Body of pancreas (tissue), 4 donors: Measurements from ENCODE around the gene KRABD2.

ENCODE experiments used
- POLR2A ChIP-seq, 3 donors: fragments of 450-650 bp; IDR thresholded peaks; one replicate each; pipeline ENCODE4 v1.6.1; 2016; ENCODE audit warnings: antibody characterized with exemption in 3 of 3, mild to moderate bottlenecking in 2 of 3
- TF ChIP-seq, protein P1 (sequence below), 7 experiments: fragments of 450-650 bp in 4 of 7; fragments of 200-600 bp in 3 of 7; sonication (generic) in 3 of 7; IDR thresholded peaks; one replicate each; pipeline ENCODE4 v1.5.1; 2016 to 2019; ENCODE audit warnings: antibody characterized with exemption in 7 of 7

DNA sequence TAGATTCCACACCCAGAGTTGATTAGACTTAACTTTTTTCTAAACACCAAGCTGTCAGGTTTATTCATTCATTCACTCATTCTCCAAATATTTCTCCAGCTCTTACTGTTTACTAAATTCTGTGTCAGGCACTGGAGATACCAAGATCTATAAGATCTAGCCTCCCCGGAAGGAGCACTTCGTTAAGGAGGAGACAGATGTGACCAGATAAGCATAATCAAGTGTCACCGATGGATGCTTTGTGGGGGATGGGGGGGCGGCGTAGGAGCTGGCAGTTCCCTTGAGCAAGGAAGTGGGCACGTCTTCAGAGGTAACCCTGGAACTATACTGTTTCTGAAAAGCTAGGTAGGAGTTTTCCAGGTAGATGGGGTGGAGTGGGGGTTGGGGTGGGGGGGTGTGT is 10.3 kb upstream of the KRABD2 start:
- TF ChIP-seq, protein P1, sequence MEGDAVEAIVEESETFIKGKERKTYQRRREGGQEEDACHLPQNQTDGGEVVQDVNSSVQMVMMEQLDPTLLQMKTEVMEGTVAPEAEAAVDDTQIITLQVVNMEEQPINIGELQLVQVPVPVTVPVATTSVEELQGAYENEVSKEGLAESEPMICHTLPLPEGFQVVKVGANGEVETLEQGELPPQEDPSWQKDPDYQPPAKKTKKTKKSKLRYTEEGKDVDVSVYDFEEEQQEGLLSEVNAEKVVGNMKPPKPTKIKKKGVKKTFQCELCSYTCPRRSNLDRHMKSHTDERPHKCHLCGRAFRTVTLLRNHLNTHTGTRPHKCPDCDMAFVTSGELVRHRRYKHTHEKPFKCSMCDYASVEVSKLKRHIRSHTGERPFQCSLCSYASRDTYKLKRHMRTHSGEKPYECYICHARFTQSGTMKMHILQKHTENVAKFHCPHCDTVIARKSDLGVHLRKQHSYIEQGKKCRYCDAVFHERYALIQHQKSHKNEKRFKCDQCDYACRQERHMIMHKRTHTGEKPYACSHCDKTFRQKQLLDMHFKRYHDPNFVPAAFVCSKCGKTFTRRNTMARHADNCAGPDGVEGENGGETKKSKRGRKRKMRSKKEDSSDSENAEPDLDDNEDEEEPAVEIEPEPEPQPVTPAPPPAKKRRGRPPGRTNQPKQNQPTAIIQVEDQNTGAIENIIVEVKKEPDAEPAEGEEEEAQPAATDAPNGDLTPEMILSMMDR (IDR thresholded peaks at IDR 0.05), result no peak
- TF ChIP-seq POLR2A (IDR thresholded peaks at IDR 0.05), result no peak
